CD14-positive monocyte (primary cell): ENCODE results near the gene PSMB2. TPM values are rescaled to one million over a fixed set of nuclear protein-coding genes. Genes with fewer than 3 reads are reported as not detected.

Source experiments
- DNase-seq, 3 donors: peaks; one replicate each; pipeline ENCODE4 v3.0.0-alpha.2; 2011 to 2022
- H2AFZ ChIP-seq: 2 replicates; pipeline ENCODE4 v1.6.0; 2012; ENCODE audit warnings: mild to moderate bottlenecking, low read depth, low read length, inconsistent platforms; ENCODE audit not compliant: insufficient read depth, poor library complexity, severe bottlenecking
- H3K27ac ChIP-seq, 2 donors: 1 replicate in 1 of 2; 2 replicates in 1 of 2; pipeline ENCODE4 v1.5.1; 2012 to 2013; ENCODE audit warnings: low read length in 2 of 2, control low read depth in 1 of 2, inconsistent platforms in 1 of 2, low read depth in 1 of 2, mild to moderate bottlenecking in 1 of 2
- H3K27me3 ChIP-seq, 2 donors: one replicate each; pipeline versions ENCODE4 v1.6.0 to v1.6.1; 2011 to 2013; ENCODE audit warnings: low read length in 2 of 2; ENCODE audit not compliant: control insufficient read depth in 2 of 2, insufficient read depth in 2 of 2
- H3K36me3 ChIP-seq, 2 donors: replicated peaks in 1 of 2; 1 replicate in 1 of 2; 2 replicates in 1 of 2; pipeline versions ENCODE4 v1.5.1 to v1.6.1; 2012 to 2013; ENCODE audit warnings: low read length in 2 of 2, control low read depth in 1 of 2, inconsistent platforms in 1 of 2, mild to moderate bottlenecking in 1 of 2; ENCODE audit not compliant: insufficient read depth in 2 of 2, control insufficient read depth in 1 of 2
- H3K4me1 ChIP-seq, 2 donors: 1 replicate in 1 of 2; 2 replicates in 1 of 2; pipeline versions ENCODE4 v1.5.1 to v1.6.1; 2012 to 2013; ENCODE audit warnings: low read length in 2 of 2, control low read depth in 1 of 2, inconsistent platforms in 1 of 2, mild to moderate bottlenecking in 1 of 2, moderate library complexity in 1 of 2; ENCODE audit not compliant: insufficient read depth in 2 of 2, control insufficient read depth in 1 of 2
- H3K4me2 ChIP-seq: replicated peaks from 2 replicates; pipeline ENCODE3; 2012; ENCODE audit warnings: low read length, moderate library complexity, mild to moderate bottlenecking; ENCODE audit not compliant: poor library complexity, severe bottlenecking; ENCODE audit errors: extremely low read depth
- H3K4me3 ChIP-seq, 3 experiments: fragments of 200-600 bp in 1 of 3; sonication (generic) in 1 of 3; replicated peaks in 1 of 3; 1 replicate in 2 of 3; 2 replicates in 1 of 3; pipeline ENCODE4 v1.5.1; 2011 to 2013; ENCODE audit warnings: low read length in 3 of 3, mild to moderate bottlenecking in 3 of 3, control low read depth in 2 of 3, low read depth in 2 of 3, inconsistent platforms in 1 of 3, moderate library complexity in 1 of 3
- H3K79me2 ChIP-seq: 2 replicates; pipeline ENCODE4 v1.6.0; 2012; ENCODE audit warnings: mild to moderate bottlenecking, control low read depth, inconsistent platforms, low read length, moderate library complexity; ENCODE audit not compliant: insufficient read depth
- H3K9ac ChIP-seq: 2 replicates; pipeline ENCODE4 v1.6.0; 2017; ENCODE audit warnings: low read length, mild to moderate bottlenecking; ENCODE audit not compliant: insufficient read depth, poor library complexity, severe bottlenecking
- H3K9me3 ChIP-seq, 2 donors: replicated peaks in 1 of 2; 1 replicate in 1 of 2; 2 replicates in 1 of 2; pipeline versions ENCODE4 v1.5.1 to v1.6.1; 2012 to 2013; ENCODE audit warnings: low read length in 2 of 2, control low read depth in 1 of 2; ENCODE audit not compliant: control insufficient read depth in 1 of 2, insufficient read depth in 1 of 2
- H4K20me1 ChIP-seq: 2 replicates; pipeline ENCODE4 v1.6.0; 2012; ENCODE audit warnings: mild to moderate bottlenecking, low read length, control low read depth, moderate library complexity; ENCODE audit not compliant: insufficient read depth
- H3K27ac Mint-ChIP-seq, 7 donors: one replicate each; pipeline ENCODE4 v1.8.0; 2020; ENCODE audit warnings: mild to moderate bottlenecking in 7 of 7, mixed read lengths in 7 of 7, moderate library complexity in 6 of 7, inconsistent platforms in 2 of 7
- H3K27me3 Mint-ChIP-seq, 3 donors: one replicate each; pipeline ENCODE4 v1.8.0; 2021 to 2022; ENCODE audit warnings: low read depth in 3 of 3, mild to moderate bottlenecking in 3 of 3, mixed read lengths in 3 of 3, moderate library complexity in 3 of 3, inconsistent platforms in 1 of 3
- H3K36me3 Mint-ChIP-seq, 2 donors: one replicate each; pipeline ENCODE4 v1.8.0; 2020; ENCODE audit warnings: mixed read lengths in 2 of 2, inconsistent platforms in 1 of 2, mild to moderate bottlenecking in 1 of 2
- H3K4me1 Mint-ChIP-seq: one replicate; pipeline ENCODE4 v1.8.0; 2020; ENCODE audit warnings: mild to moderate bottlenecking, mixed read lengths
- H3K4me3 Mint-ChIP-seq, 2 donors: one replicate each; pipeline ENCODE4 v1.8.0; 2020; ENCODE audit warnings: mild to moderate bottlenecking in 2 of 2, mixed read lengths in 2 of 2, moderate library complexity in 1 of 2
- H3K9me3 Mint-ChIP-seq, 7 donors: one replicate each; pipeline ENCODE4 v1.8.0; 2020 to 2022; ENCODE audit warnings: mixed read lengths in 7 of 7, mild to moderate bottlenecking in 6 of 7, moderate library complexity in 6 of 7, inconsistent platforms in 2 of 7
- CTCF ChIP-seq: fragments of 200-600 bp; IDR thresholded peaks from one replicate; pipeline ENCODE4 v1.8.0; 2022; ENCODE audit warnings: antibody characterized with exemption, mild to moderate bottlenecking
- WGBS: methylation state at CpG from one replicate; pipeline ENCODE4 v1.1.5; 2013; ENCODE audit warnings: missing lambda C conversion rate; ENCODE audit not compliant: insufficient coverage; 5-methylcytosine and 5-hydroxymethylcytosine counted together
- intact Hi-C, 2 donors: fragments of 100-400 bp; cut with micrococcal nuclease; formaldehyde crosslinking; loops; one replicate each; pipeline versions ENCODE4 v1.15.0 to v1.15.1; 2023
- polyA plus RNA-seq, 3 donors: library from polyadenylated mRNA; depleted of rRNA in 1 of 3; unstranded in 2 of 3; stranded (reverse) in 1 of 3; fragments of 300-500 nt in 2 of 3; fragments of >200 nt in 1 of 3; fragmentation: Illumina TruSeq in 2 of 3; gene quantifications; 1 replicate in 2 of 3; 2 replicates in 1 of 3; pipeline ENCODE4 v1.2.3, GENCODE V29; 2012 to 2021

The PSMB2 gene
- polyA plus RNA-seq, 3 donors = 27.9 to 84.1 (median 78.6) TPM

- Histone ChIP-seq H3K36me3 (no peaks in the 10 kb centered on the region), H3K9me3 (no peaks in the 10 kb centered on the region), H3K4me3 (no peak overlapping the region), H4K20me1 (no peaks in the 10 kb centered on the region), H3K27me3 (peaks cover 0 to 2% of the 10 kb centered on the region in 2 donors), H3K4me2 (no peak overlapping the region), H3K27ac (no peak overlapping the region), H3K79me2 (no peaks in the 10 kb centered on the region), H3K9ac (no peak overlapping the region), H2AFZ (no peak overlapping the region), H3K4me1 (no peaks in the 10 kb centered on the region)
- Mint-ChIP-seq H3K36me3 (no peaks in the 10 kb centered on the region), H3K9me3 (peaks cover 0 to 3% (median 0%) of the 10 kb centered on the region in 7 donors), H3K4me3 (no peak overlapping the region), H3K27me3 (peaks cover 0 to 9% (median 7%) of the 10 kb centered on the region in 3 donors), H3K27ac (no peak overlapping the region), H3K4me1 (no peaks in the 10 kb centered on the region)
- intact Hi-C loops = no loop called here
- DNase-seq = no peak
- no CpG with 5 or more reads among the region's 5 CpGs for WGBS
- TF ChIP-seq CTCF = no peak
Measured at GRCh38 chr1:35674111-35674510, 32.8 kb upstream of the PSMB2 start.

DNA sequence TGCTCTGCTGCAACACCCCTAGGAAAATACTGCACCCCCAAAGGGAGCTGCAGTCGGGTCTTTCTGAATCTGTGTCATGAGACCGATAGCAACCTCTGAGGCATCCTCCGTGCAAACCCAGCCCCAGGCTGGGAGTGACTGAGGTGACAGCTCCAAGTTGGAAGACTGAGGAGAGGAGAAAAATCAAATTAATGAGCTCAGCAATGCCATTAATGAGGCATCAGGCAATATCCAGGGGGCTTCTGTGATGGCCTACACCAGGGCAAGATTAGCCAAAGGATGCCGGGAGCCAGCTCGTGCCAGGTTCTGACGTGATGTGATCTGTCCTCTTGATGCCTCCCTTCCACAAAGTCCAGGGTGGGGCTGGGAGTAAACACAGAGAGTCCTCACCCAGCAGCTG is 30.8 kb upstream of the PSMB2 start:
- Mint-ChIP-seq H3K27me3 (peaks cover 0 to 13% (median 7%) of the 10 kb centered on the region in 3 donors), H3K4me1 (no peaks in the 10 kb centered on the region), H3K9me3 (peaks cover 0 to 3% (median 0%) of the 10 kb centered on the region in 7 donors), H3K36me3 (no peaks in the 10 kb centered on the region), H3K4me3 (no peak overlapping the region), H3K27ac (no peak overlapping the region)
- Histone ChIP-seq H4K20me1 (no peaks in the 10 kb centered on the region), H3K4me2 (no peak overlapping the region), H2AFZ (no peak overlapping the region), H3K27me3 (peaks cover 0 to 2% of the 10 kb centered on the region in 2 donors), H3K36me3 (no peaks in the 10 kb centered on the region), H3K27ac (no peak overlapping the region), H3K4me1 (no peaks in the 10 kb centered on the region), H3K9me3 (no peaks in the 10 kb centered on the region), H3K79me2 (no peaks in the 10 kb centered on the region), H3K9ac (no peak overlapping the region), H3K4me3 (no peak overlapping the region)
- no peak for TF ChIP-seq CTCF
- 89% methylated on average over 6 of the region's 6 CpGs for WGBS
- no peak for DNase-seq
- intact Hi-C loops = no loop called here
